Ovary (tissue), 3 donors: ENCODE data around the gene RHOA.
"Not testable (repeated sequence)": the region's sequence is repeated elsewhere in the genome, so short reads cannot be mapped to it uniquely, and the experiment has no call there.

ENCODE experiments used
- CTCF ChIP-seq, 3 donors: fragments of 450-650 bp in 2 of 3; fragments of 200-600 bp in 1 of 3; IDR thresholded peaks; one replicate each; pipeline versions ENCODE4 v1.5.1 to v1.8.0; 2016 to 2022; ENCODE audit warnings: antibody characterized with exemption in 3 of 3, mild to moderate bottlenecking in 1 of 3
- EP300 ChIP-seq: sonication (generic); formaldehyde crosslinking; IDR thresholded peaks from one replicate; pipeline ENCODE4 v1.6.1; 2017; ENCODE audit warnings: antibody characterized with exemption
- POLR2A ChIP-seq: fragments of 450-650 bp; IDR thresholded peaks from one replicate; pipeline ENCODE4 v1.6.1; 2017; ENCODE audit warnings: antibody characterized with exemption, mild to moderate bottlenecking, moderate library complexity
- donor health status: DM: no; HTN: no; CAD: no.

- TF ChIP-seq CTCF (IDR thresholded peaks at IDR 0.05); EP300; POLR2A: not testable (repeated sequence)
Observed at GRCh38 chr3:49348361-49348760, 63.4 kb downstream of the RHOA start.
